HG03025 (cell line): ENCODE data around the gene NKAIN2.

ENCODE experiments used
- ATAC-seq: cut with Tn5 transposase; IDR thresholded peaks from one replicate; pipeline ENCODE4 v1.9.1; 2021; ENCODE audit warnings: mild to moderate bottlenecking, moderate library complexity; ENCODE audit not compliant: unreplicated experiment, low FRiP score

The NKAIN2 gene

GRCh38 chr6:124069230-124069950, 265.7 kb downstream of the NKAIN2 start:
- no peak for ATAC-seq

GRCh38 chr6:124073021-124073420, 269.4 kb downstream of the NKAIN2 start:
- no peak for ATAC-seq

DNA sequence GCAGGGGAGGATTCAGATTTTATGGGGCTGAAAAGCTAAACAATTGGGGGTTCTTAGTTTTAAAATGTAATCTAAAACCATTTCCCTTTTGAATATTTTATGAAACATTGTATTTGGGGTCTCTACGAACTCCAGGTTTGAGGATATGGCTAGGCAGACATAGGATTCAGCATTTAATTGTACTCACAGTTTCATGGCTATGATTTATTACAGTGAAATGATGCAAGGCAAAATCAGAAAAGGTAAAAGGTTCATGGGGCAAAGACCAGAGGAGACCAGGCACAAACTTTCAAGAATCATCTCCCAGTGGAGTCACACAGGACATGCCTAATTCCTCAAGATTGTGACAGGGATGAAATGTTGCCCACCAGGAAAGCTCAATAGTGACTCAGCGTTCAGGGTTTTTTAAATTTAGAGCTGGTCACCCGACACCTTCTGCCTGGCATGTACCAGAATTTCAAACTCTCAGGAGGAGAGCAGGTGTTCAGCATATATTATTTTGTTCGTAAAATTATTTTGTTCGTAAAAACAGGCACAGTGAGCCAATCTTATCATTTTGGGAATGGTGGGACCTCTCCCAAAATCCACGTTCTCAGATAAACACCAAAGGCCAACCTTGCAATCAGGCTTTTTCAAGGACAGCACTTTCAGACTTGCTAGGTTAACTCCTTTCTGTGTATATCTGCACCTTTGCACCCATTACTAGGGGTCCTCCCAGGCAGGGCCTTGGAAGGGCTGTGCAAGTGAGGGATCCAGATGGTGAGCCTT, 270.3 kb downstream of the NKAIN2 start:
- no peak for ATAC-seq

DNA sequence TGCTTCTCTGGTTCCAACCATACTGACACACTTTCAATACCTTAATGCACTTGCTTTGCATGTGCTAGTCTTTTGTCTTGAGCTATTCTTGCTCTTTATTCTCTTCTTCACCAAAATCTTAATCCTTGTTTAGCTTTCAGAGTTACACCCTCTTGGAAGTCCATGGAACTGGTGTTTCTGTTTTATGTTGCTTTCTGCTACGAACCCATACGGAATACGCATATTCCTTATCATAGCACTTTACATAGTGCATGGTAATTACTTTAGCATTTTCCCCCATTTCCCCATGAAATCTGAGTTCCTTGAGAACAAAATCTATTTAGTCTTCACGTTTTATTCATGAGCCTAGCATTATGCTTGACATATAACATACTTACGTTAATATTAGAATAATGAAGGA, 270.9 kb downstream of the NKAIN2 start:
- ATAC-seq, result no peak

DNA sequence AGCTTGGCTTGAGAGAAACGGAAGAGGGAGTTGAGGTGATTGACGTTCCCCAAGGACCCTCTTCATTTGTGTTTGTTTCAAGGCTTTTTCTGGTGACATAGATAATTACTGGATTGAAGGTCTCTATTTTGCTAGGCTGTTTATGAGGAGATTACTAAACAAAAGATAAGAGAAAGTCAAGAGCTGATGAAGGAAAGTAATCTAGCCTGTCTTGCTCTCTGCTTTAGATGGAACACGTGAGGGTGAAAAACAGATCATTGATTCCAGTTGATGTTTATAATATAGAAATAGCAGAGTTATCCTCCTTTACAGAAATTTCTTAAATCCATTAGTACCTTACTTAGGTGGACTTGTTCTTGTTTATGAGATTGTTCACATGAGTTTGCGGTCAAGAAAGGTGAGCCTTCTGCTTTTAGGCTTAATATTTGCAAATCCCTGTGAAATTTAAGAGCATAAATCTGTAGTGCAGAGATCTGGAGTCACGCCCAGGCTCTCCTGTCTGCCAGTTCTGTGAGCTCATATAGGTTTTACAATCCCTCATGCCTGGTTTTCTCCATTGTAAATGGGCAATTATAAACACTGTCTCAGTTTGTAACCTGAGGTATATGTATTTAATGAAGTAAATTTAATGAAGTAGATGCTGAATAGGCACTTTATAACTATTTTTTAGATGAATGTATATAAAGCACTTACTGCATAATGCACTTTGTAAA, 272.8 kb downstream of the NKAIN2 start:
- no peak for ATAC-seq

DNA sequence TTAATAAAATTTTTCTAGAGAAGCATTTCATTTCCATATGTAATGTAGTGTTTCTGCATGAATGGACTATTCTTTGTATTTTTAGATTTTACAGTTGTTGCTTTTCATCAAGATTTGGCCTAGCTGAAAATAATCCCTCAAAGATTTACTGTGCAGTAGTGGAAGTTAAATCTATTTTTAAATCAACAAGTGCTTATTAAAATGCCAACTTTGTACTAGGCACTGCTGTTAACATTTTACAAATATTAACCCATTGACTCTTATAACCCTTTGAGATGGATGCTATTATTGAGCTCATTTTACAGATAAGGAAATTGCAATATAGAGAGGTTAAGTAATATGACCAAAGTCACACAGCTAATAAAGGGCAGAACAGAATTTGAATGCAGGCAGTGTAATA, 274.5 kb downstream of the NKAIN2 start:
- no peak for ATAC-seq

GRCh38 chr6:124080483-124080882, 276.8 kb downstream of the NKAIN2 start:
- ATAC-seq, result no peak

GRCh38 chr6:124090491-124090890, 286.8 kb downstream of the NKAIN2 start:
- ATAC-seq, result no peak

- ATAC-seq, result no peak
These were observed 295.9 kb downstream of the NKAIN2 start for GRCh38 chr6:124099520-124099919.

DNA sequence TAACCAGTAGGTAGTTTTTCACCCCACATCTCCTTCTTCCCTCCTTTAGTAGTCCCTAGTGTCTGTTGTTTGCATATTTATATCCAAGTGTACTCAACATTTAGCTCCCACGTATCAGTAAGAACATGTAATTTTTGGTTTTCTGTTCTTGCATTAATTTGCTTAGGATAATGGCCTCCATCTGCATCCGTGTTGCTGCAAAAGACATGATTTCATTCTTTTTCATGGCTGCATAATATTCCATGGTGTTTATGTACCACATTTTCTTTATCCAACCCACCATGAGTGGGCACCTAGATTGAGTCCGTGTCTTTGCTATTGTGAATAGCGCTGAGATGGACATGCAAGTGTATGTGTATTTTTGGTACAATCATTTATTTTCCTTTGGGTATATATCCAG, 306.8 kb downstream of the NKAIN2 start:
- no peak for ATAC-seq

GRCh38 chr6:124119596-124119995, 315.9 kb downstream of the NKAIN2 start:
- ATAC-seq, result no peak

GRCh38 chr6:124123617-124124209, 320.0 kb downstream of the NKAIN2 start:
- ATAC-seq, result no peak

DNA sequence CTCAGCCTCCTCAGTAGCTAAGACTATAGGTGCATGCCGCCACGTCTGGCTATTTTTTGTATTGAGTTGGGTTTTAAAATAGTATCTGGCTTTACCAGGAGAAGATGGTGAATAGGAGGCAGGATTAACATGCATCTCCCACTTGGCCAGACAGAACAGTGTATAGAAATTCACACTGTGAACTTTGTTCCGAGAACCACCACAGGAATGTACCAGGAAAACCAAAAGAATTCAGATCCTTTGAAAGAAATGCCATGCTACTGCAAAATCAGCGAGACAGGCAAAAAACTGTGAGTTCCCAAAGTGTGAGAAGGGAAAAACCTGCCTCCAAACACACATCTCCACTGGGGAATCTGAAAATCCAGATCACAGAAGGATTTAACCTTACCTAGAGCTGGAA, 327.6 kb downstream of the NKAIN2 start:
- no peak for ATAC-seq

- no peak for ATAC-seq
These were observed 328.1 kb downstream of the NKAIN2 start for GRCh38 chr6:124131779-124132178.

DNA sequence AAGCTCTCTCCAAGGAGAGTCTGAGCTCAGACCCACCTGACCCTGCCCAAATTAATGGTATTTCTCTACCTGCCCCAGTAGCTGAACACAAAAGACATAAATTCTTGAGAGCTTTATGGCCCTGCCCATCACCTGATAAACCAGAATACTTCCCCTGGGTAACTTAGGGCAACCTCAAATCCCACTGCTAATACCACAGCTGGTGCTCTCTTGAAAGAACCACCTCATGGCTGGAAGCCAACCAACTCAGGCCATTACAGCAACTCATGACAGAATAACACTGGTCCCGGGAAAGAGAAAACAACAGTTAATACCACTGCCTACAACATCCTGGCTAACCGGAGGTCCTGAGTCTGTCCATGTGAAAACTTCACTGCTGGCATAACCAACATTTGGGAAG, 328.6 kb downstream of the NKAIN2 start:
- no peak for ATAC-seq

GRCh38 chr6:124142852-124143251, 339.2 kb downstream of the NKAIN2 start:
- ATAC-seq, result no peak

GRCh38 chr6:124143435-124143834, 339.8 kb downstream of the NKAIN2 start:
- ATAC-seq, result no peak

DNA sequence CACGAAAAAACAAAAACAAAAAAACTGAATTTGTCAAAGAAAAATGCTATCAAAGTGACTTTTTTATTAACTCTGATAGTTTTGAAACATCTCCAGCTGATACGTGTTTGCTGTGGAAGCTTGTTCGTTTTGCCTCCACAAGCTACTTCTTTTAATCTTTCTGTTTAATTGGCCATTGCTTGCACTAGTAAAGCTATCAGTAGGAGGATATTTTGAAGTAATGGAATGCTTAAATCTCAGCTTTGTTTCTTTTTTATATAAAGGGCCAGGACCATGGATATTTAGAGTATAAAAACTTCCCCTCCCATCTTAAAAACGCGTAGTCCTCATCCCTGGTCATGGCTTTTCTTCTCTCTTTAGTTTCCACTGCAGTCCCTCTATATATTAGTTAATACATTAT, 344.0 kb downstream of the NKAIN2 start:
- no peak for ATAC-seq

GRCh38 chr6:124148236-124148957, 344.7 kb downstream of the NKAIN2 start:
- no peak for ATAC-seq

DNA sequence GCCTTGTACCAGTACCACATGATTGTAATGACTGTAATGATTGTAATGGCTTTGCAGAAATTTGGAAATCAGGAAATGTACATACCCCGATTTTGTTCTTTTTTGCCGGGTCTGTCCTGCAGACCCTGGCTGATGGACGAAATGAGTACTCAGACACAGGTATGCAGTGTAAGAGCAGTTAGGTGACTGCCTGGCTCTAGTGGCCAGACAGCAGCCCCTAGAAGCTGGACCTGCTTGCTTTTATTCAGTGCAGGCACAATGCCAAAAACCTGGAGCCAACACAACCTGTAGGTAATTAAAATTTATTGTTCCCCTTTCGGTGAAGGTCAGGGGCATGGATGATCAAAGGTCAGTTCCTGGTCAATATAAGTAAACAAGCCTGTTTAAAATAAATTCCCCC, 346.0 kb downstream of the NKAIN2 start:
- ATAC-seq, result no peak
